Heart right ventricle (tissue), 16 donors: Measurements from ENCODE around the gene CRHR1. TPM values are rescaled to one million over a fixed set of nuclear protein-coding genes. Genes with fewer than 3 reads are reported as not detected.
A peak's percentile ranks its signal among the peaks of the same experiment; 100 is the strongest.

Source experiments
- ATAC-seq, 8 donors: fragments of 200-7000 bp; cut with Tn5 transposase; one replicate each; pipeline ENCODE4 v1.9.1; 2020; ENCODE audit warnings: mild to moderate bottlenecking in 8 of 8, moderate library complexity in 8 of 8, moderate number of reproducible peaks in 1 of 8
- DNase-seq, 2 donors: peaks; one replicate each; pipeline ENCODE4 v3.0.0-alpha.2; 2020
- H3K27ac ChIP-seq, 10 donors: fragments of 200-600 bp; sonication (generic) in 2 of 10; one replicate each; pipeline versions ENCODE4 v1.5.0 to v1.8.0; 2020 to 2022; ENCODE audit warnings: mild to moderate bottlenecking in 3 of 10
- H3K27me3 ChIP-seq, 7 donors: fragments of 200-600 bp; one replicate each; pipeline ENCODE4 v1.8.0; 2021 to 2022; ENCODE audit warnings: mild to moderate bottlenecking in 2 of 7
- H3K36me3 ChIP-seq, 9 donors: fragments of 200-600 bp; sonication (generic) in 1 of 9; one replicate each; pipeline versions ENCODE4 v1.5.0 to v1.8.0; 2020 to 2022; ENCODE audit warnings: mild to moderate bottlenecking in 2 of 9
- H3K4me1 ChIP-seq, 9 donors: fragments of 200-600 bp; sonication (generic) in 1 of 9; one replicate each; pipeline versions ENCODE4 v1.5.0 to v1.8.0; 2020 to 2022; ENCODE audit warnings: mild to moderate bottlenecking in 4 of 9
- H3K4me3 ChIP-seq, 10 donors: fragments of 200-600 bp; sonication (generic) in 2 of 10; one replicate each; pipeline versions ENCODE4 v1.5.0 to v1.8.0; 2020 to 2022; ENCODE audit warnings: mild to moderate bottlenecking in 7 of 10, moderate library complexity in 2 of 10
- H3K9me3 ChIP-seq, 11 donors: fragments of 200-600 bp in 10 of 11; sonication (generic) in 2 of 11; one replicate each; pipeline versions ENCODE4 v1.5.0 to v1.8.0; 2013 to 2022; ENCODE audit warnings: mild to moderate bottlenecking in 2 of 11, control low read depth in 1 of 11, moderate library complexity in 1 of 11
- CTCF ChIP-seq, 9 donors: fragments of 200-600 bp; sonication (generic) in 2 of 9; IDR thresholded peaks; one replicate each; pipeline versions ENCODE4 v1.5.0 to v1.8.0; 2021 to 2022; ENCODE audit warnings: antibody characterized with exemption in 9 of 9, mild to moderate bottlenecking in 5 of 9, moderate library complexity in 1 of 9
- WGBS, 2 donors: extraction: QIAGEN DNeasy Blood & Tissue Kit; methylation state at CpG; one replicate each; pipeline ENCODE4 v1.1.7; 2013; ENCODE audit warnings: inconsistent platforms in 1 of 2; 5-methylcytosine and 5-hydroxymethylcytosine counted together
- intact Hi-C, 10 donors: fragments of 100-400 bp; cut with DNase I; formaldehyde crosslinking; loops; one replicate each; pipeline versions ENCODE4 v1.11.1 to v1.14.2; 2022
- polyA plus RNA-seq, 2 donors: library from polyadenylated mRNA; stranded (reverse); fragments of 200-250 nt; gene quantifications; one replicate each; pipeline ENCODE4 v1.2.3, GENCODE V29; 2013
- total RNA-seq, 10 donors: library from RNA; stranded (reverse); fragmentation: NEBNext Ultra II Directional in 3 of 10; extraction: Animal tissue kit (Norgen Biotek cat#: 25700) in 3 of 10; gene quantifications; one replicate each; pipeline versions ENCODE4 v1.2.1 to v1.2.4, GENCODE V29; 2021 to 2023
- donor health status: Arrhythmogenic right ventricular cardiomyopathy.
- donor health status: ischemic (EF 13 %, LVEDD 7.1; RV severe dilation, severe dysfunction).
- donor health status: healthy with polysubstance abuse.
- donor health status: DM: no; HTN: yes; CAD: no.
- donor health status: DM: no; HTN: no; CAD: no.
- donor health status: ischemic (EF 25% LVEDD 6.9; RV normal size, moderate dysfunction).
- donor health status: ischemic (EF 25% LVEDD 5.7; RV mildly dilated, moderate dysfunction).
- donor health status: healthy.
- donor health status: DM: yes; HTN: yes; CAD: no.
- donor health status: Ischemic cardiomyopathy.
- donor health status: ischemic (EF 35%, LVEDD 5.7; RV mildly dilated, moderate dysfunction).
- donor health status: nonischemic (EF 11% LVEDD 7.7; RV severe dilation, severe dysfunction).
- donor health status: DM: yes; HTN: yes; CAD: no.
- donor health status: PGD.
- donor health status: ischemic (EF 29% LVEDD 5.4; RV normal size, mild dysfunction).
- donor health status: nonischemic (EF 23%, LVEDD 6.1; RV moderate dilation, normal function).

Gene CRHR1
- total and polyA plus RNA-seq, 12 donors: 0.30 to 0.63 TPM; not detected in 10

DNA sequence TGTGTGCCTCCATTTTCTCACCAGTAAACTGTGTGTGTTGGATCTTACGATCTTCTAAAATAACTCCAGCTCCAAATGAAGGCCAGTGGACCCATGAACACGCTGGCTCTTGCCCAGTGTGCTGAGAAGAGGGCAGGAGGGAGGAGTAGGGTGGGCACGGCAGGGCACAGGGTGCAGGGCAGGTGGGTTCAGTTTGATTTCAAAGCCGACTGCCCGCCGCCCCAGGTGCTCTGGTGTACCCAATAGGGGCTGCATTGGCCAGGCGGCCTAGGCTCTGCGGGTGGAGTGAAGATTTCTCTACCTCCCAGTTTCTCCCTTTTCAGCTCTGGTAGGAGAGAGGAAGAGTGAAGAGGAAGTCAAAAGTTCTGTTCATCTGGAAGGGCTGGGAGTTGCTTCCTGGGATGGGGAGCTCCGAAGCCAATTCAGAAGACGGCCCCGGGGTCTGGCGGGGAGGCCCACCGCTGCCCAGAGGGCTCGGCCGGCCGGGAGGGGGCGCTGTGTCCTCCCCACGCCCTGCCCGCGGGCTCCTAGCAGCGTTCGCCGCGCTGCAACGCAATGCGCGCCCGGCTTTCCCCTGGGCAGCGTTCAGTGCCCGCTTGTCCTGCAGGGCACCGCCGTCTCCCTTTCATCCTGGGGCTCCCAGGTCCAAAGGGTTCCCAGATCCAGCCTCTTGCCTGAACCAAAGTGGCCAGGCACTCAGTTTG lies 1.1 kb upstream of the CRHR1 start:
- peaks cover 8 to 96% (median 76%) of the 10 kb centered on the region in 7 donors for H3K27me3 ChIP-seq
- TF ChIP-seq CTCF (IDR thresholded peaks at IDR 0.05): peak in 8 of 9 donors; percentile 40 to 67 (median 58)
- peak overlapping the region in 9 of 10 donors; percentile 37 to 64 (median 50) for H3K4me3 ChIP-seq
- H3K27ac ChIP-seq: no peak overlapping the region
- DNase-seq (no peak), ATAC-seq (peak in 6 of 8 donors; percentile 43 to 75 (median 65))
- 18 to 21% methylated on average over 32 of the region's 32 CpGs for WGBS, 2 donors
- intact Hi-C loops: no loop called here
- H3K4me1 ChIP-seq: peaks cover 0 to 24% (median 20%) of the 10 kb centered on the region in 9 donors
- H3K9me3 ChIP-seq: no peaks in the 10 kb centered on the region
- H3K36me3 ChIP-seq: no peaks in the 10 kb centered on the region

- intact Hi-C loops: no loop called here
- peaks cover 8 to 95% (median 80%) of the 10 kb centered on the region in 7 donors for H3K27me3 ChIP-seq
- peak in 6 of 8 donors; percentile 18 to 46 (median 37) for ATAC-seq
Observed at GRCh38 chr17:45783593-45784292, 377 bp upstream of the CRHR1 start.

GRCh38 chr17:45784741-45785479 lies 790 bp downstream of the CRHR1 start:
- ATAC-seq (peak in 3 of 8 donors; percentile 12 to 18 (median 12)), DNase-seq (peak in 1 of 2 donors; percentile 20)
- H3K27me3 ChIP-seq: peaks cover 8 to 97% (median 79%) of the 10 kb centered on the region in 7 donors
- H3K27ac ChIP-seq: no peak overlapping the region
- no peak for TF ChIP-seq CTCF (IDR thresholded peaks at IDR 0.05)
- H3K36me3 ChIP-seq: no peaks in the 10 kb centered on the region
- WGBS, 2 donors: 0 to 1% methylated on average over 73 to 82 of the region's 82 CpGs
- intact Hi-C loops: no loop called here
- H3K4me1 ChIP-seq: peaks cover 0 to 24% (median 20%) of the 10 kb centered on the region in 9 donors
- H3K4me3 ChIP-seq: peak overlapping the region; percentile 29 to 64 (median 49)
- H3K9me3 ChIP-seq: no peaks in the 10 kb centered on the region

More at GRCh38 chr17:45783593-45784292, 377 bp upstream of the CRHR1 start:
- Histone ChIP-seq H3K4me3 (peak overlapping the region; percentile 29 to 64 (median 49)), H3K27ac (no peak overlapping the region), H3K4me1 (peaks cover 0 to 24% (median 20%) of the 10 kb centered on the region in 9 donors), H3K36me3 (no peaks in the 10 kb centered on the region), H3K9me3 (no peaks in the 10 kb centered on the region)
- peak in 1 of 2 donors; percentile 17 for DNase-seq
- TF ChIP-seq CTCF (IDR thresholded peaks at IDR 0.05): no peak
- WGBS, 2 donors: 2% methylated on average over 43 to 64 of the region's 64 CpGs
